GM12872 (cell line): ENCODE measurements around the gene GSS.

Source experiments
- TF ChIP-seq, protein P1 (sequence below): IDR thresholded peaks from 3 replicates; pipeline ENCODE4 v1.5.1; 2011; ENCODE audit warnings: low read depth, mild to moderate bottlenecking, low read length, moderate library complexity; ENCODE audit not compliant: insufficient read depth

Gene GSS

GRCh38 chr20:34996243-34997028, 40.8 kb upstream of the GSS start:
- TF ChIP-seq, protein P1, sequence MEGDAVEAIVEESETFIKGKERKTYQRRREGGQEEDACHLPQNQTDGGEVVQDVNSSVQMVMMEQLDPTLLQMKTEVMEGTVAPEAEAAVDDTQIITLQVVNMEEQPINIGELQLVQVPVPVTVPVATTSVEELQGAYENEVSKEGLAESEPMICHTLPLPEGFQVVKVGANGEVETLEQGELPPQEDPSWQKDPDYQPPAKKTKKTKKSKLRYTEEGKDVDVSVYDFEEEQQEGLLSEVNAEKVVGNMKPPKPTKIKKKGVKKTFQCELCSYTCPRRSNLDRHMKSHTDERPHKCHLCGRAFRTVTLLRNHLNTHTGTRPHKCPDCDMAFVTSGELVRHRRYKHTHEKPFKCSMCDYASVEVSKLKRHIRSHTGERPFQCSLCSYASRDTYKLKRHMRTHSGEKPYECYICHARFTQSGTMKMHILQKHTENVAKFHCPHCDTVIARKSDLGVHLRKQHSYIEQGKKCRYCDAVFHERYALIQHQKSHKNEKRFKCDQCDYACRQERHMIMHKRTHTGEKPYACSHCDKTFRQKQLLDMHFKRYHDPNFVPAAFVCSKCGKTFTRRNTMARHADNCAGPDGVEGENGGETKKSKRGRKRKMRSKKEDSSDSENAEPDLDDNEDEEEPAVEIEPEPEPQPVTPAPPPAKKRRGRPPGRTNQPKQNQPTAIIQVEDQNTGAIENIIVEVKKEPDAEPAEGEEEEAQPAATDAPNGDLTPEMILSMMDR = no peak

DNA sequence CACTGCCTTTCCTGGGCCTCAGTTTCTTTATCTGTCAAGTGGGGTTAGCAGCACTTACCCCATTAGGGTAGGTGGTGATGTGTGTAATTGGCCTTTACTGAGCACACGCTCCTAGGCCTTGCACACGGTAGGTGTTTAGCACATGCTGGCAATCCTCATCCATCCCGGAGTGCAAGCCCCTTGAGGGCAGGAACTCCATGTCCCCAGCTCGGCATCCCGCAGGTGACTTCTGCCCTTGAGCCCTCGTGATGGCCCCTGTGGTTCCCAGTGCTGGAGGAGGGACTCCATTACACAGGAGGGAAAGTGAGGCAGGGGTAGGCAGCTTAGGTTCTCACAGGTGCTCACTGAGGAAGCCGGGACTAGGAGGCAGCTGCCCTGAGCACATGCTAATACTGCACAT, 40.1 kb upstream of the GSS start:
- TF ChIP-seq, protein P1 = no peak

GRCh38 chr20:34995192-34995591, 39.6 kb upstream of the GSS start:
- TF ChIP-seq, protein P1 = no peak

DNA sequence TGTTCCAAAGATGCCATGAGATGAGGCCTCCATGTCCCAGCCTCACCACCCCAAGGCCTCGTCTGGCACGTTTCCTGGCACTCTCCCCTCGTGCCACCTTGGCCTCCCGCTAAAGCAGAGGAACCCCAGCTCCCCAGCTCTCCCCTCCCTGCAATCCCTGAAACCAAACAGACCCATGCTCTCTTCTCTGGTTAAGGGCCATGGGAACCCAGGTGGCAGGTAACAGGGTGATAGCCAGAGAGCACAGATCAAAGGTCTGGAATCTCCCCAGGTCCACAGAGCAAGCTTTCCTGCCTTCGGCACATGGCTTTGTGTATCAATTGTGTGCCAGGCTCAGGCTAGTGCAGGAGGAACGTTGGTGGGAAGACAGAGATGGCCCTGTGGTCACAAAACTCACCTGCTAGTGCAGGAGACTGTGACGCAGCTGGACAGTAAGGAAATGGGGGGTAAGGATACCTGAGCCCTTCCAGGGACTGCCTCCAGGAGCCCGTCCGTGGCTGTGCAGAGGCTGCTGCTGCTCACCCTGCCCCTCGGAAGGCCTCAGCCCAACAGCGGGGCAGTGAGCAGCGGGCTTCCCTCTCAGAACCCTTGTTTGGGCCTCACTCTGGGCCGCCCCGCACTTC, 39.0 kb upstream of the GSS start:
- TF ChIP-seq, protein P1 = no peak

- TF ChIP-seq, protein P1 = no peak
These were observed 38.4 kb upstream of the GSS start for GRCh38 chr20:34993941-34994508.

- TF ChIP-seq, protein P1 = no peak
These were observed 37.3 kb upstream of the GSS start for GRCh38 chr20:34992751-34993417.

DNA sequence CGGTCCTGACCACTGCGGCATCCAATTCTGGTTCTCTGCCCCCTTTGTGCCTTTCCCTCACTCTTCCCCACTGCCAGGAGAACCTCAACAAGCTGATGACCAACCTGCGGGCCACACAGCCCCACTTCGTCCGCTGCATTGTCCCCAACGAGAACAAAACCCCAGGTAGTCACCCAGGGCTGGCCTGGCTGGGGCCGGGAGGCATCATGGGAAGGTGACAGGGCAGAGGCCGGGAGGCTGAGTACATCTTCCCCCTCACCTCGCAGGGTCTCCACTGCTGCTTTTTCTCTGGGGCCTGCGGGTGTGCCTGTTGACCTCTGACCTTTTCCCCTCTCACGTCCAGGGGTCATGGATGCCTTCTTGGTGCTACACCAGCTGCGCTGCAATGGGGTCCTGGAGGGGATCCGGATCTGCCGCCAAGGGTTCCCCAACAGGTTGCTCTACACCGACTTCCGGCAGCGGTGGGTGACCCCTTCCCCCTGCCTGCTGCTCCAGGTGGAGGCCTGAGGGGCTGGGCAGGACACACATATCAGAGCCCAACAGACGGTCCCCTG, 35.1 kb upstream of the GSS start:
- TF ChIP-seq, protein P1 = no peak
